ENCODE measurements around the gene HMOX2.

GRCh38 chr16:4433228-4433627 lies 43.0 kb upstream of the HMOX2 start:
- TF ChIP-seq CTCF (IDR thresholded peaks at IDR 0.05; ENCODE audit: low read depth, low read length) (no peak), EZH2phosphoT487 (IDR thresholded peaks at IDR 0.05; ENCODE audit: low read depth) (no peak)

Measured in OCI-LY3 (cell line).